ENCODE results near the gene PRR29.
"Not testable (repeated sequence)": the region's sequence is repeated elsewhere in the genome, so short reads cannot be mapped to it uniquely, and the experiment has no call there.

Gene PRR29

DNA sequence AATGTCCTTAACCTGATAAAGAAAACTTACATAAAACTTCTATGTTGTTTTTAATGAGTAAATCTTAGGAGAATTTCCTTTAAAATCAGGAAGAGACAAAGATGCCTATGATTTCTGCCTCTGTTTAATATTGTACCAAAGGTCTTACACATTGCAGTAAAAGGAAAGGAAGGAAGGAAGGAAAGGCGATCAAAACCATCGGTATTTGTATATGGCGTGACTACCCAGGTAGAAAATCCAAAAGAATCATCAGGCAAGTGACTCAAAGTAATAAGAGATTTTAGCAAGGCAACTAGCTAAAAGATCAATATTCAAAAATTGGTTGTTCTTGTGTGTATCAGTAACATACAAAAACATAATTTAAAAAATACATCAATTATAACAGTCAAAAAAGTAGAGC, 18.8 kb downstream of the PRR29 start:
- DNase-seq: no peak

GRCh38 chr17:64017381-64017980, 19.3 kb downstream of the PRR29 start:
- DNase-seq: no peak

GRCh38 chr17:64019551-64019961, 21.4 kb downstream of the PRR29 start:
- not testable (repeated sequence) for DNase-seq

GRCh38 chr17:64020056-64020766, 22.1 kb downstream of the PRR29 start, which contains the start of gene ICAM2:
ICAM2 (minus strand) TSS chr17:64020633; CDS start chr17:64006691, 13,942 bp downstream.
- DNase-seq: no peak

- DNase-seq: no peak
Observed at GRCh38 chr17:64022611-64023063, 24.5 kb downstream of the PRR29 start.

DNA sequence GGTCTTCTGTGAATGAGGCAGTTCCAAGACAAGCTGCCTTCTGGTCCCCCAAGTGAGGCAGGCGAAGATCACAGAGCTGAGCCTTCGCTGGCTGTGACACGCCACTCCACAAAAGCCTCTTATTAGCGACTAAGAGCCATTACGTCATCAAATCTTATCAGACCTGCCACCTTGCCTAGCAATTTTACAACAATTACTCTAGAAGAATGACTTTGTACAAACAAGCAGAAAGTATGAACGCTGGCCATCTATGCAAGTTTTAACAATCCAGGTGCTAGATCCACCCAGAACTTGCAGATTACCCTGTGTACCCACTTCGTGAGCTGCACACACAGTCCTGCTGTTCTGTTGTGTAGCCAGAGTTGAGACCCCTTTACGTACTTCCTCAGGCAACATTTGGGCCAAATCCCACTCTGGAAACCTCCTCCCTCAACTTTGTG, 26.1 kb downstream of the PRR29 start:
- no peak for DNase-seq

GRCh38 chr17:64024781-64025731, 26.9 kb downstream of the PRR29 start:
- DNase-seq: no peak

GRCh38 chr17:64025732-64026294, 27.7 kb downstream of the PRR29 start:
- DNase-seq: no peak

- no peak for DNase-seq
Observed at GRCh38 chr17:64028874-64029464, 30.8 kb downstream of the PRR29 start.

DNA sequence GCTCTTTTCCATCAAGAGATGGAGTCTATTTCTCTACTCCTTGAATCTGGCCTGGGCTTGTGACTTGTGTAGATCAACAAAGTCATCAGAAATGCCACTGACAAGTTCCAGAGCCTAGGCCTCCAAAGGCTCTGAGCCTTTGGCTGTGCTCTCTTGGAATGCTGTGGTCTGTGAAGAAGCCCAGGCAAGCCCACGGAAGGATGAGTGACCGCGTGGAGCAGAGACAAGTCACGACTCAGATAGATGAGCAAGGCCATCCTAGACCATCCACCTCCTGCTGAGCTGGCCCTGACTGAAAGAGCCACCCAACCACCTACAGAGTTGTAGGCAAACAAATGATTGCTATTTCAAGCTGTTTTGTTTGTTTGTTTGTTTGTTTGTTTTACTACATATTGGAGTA, 33.9 kb downstream of the PRR29 start:
- no peak for DNase-seq

- DNase-seq: no peak
Observed at GRCh38 chr17:64036198-64036922, 38.2 kb downstream of the PRR29 start.

GRCh38 chr17:64037180-64037579, 39.0 kb downstream of the PRR29 start:
- no peak for DNase-seq

DNA sequence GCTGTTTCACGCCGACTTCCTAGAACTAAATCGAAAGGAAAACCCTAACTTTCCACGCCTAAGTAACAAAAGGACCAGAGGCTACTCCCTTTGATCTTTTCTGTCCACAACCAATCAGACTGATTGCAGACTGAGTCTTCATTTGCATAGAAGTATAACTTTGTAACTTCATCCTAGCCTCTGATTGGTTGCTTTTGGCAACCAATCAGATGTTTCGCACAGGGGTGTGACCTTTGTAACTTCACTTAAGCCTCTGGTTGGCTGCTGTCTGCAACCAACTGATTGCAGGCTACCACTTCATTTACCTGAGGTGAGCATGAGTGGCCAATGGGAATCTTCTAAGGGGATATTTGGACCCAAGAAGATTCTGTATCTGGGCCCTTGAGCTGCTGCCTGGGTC, 39.7 kb downstream of the PRR29 start:
- DNase-seq: no peak

DNA sequence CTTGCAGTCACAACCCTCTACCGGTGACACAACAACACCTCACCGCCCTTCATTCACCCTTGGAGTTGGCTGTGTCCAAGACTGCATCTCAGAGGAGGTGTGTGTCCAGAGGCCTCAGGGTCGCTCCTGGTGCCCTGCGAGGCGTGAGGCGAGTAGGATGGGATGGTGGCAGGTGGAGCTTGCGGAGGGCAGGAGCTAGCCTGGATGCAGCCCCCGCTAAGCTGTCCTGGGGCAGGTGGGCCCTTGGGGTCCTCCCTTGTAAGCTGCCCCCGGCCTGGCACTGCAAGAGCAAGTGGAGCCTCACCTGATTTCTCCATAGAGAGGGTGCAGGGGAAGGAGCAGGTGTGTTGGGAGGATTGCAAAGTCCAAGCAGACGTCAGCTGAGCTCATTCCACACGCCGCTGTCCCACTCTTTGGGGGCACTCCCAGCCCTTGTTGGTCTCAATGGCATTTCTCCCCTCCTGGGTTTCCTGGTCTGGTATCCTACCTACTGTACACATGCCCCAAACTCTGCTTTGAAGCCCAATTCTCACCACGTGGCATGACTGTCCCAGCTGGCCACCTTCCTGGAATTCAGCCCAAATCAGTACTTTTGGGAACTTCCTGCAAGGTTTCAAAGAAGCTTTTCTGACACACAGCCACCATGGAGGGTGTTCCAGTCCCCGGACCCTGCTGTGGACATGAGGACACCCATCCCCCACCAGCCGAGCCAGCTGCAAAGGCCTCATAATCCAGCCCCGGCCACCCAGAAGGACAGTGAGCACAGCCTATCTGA, 40.4 kb downstream of the PRR29 start:
- no peak for DNase-seq

DNA sequence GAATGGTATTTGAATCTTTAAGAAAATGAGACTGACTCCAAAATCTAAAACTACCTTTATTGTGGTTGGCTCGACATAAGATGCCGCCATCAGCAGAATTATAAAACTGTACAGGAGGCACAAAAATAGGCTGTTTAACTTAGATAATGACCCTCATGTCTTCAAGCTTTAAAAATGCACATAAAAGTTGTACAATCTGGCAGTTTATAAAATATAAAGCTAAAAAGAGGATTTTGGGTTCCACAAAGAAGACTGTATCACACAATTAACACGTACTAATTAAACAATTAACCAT, 40.9 kb downstream of the PRR29 start:
- no peak for DNase-seq

- no peak for DNase-seq
Observed at GRCh38 chr17:64040206-64040605, 42.1 kb downstream of the PRR29 start.

DNA sequence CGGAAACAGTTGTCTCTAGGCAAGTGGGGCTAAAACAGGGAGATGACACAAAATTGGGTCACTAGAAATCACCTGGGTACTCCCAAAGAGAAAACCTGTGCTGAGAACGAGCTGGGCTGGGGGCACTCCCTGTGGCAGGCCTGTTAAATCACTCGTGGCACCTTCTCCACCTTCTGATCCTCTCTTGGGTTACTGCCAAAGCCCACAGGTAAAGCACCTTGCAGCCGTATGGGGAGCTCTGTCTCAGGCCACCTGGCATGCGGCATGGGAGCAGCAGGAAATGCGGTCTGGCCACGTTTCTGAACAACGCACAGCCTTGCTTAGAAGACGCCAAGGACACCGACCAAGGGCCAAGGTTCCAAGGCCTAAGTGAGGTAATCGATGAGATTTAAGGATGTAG, 43.8 kb downstream of the PRR29 start:
- DNase-seq: no peak

DNA sequence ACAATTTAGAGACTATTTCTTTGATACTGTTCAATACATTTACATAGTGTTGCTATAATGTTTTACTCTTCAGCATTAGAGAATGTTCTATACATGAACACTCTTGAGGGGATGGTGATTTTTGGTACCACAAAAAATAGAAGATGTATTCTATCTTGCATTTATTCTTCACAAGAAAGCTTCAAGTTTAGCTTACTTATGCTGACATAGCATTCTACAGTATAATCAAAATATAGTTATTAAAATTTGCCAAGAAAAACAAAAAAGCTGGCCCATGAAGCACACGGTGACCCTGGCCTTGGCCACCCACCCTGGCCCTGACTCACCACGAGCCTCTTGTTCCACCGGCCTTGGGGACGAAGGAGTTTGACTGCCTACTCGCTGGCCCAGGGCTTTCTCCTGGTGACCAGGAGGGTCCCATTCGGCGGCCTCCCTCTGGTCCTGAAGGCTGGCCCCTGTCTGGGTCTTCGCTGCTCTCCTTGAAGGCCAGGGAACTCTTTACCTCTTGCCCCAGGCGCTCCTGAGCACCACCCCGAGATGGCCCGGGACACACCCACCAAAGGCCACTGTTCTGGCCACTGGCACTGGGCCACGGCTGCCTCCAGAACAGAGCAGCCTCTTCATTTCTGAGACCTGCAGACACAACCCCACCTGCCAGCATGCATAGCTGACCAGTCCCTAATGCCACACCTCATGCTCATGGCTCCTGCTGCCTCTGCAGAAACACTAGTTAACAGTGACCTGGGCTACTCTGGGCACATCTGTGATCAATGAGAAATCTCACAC, 44.7 kb downstream of the PRR29 start:
- DNase-seq: no peak

- no peak for DNase-seq
Observed at GRCh38 chr17:64045176-64045575, 47.0 kb downstream of the PRR29 start.

DNA sequence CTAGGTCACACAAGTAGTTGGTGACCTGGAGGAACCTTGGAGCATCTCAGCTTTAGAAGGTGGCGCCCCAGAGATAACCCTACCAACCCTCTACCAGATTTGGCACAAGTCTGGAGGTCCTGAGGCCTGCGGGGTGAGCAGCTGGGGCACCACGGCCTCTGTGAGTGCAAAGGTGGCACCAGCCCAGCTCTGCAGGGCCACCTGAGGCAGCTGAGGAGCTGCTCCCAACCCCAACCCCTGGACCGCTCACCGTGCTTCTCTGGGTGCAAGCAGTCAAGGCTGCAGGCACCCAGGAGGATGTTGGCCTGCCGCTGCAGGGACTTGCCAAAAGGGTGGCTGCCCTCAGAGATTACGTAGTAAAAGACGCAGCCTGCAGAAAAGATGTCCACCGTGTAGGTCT, 50.7 kb downstream of the PRR29 start:
- no peak for DNase-seq

DNA sequence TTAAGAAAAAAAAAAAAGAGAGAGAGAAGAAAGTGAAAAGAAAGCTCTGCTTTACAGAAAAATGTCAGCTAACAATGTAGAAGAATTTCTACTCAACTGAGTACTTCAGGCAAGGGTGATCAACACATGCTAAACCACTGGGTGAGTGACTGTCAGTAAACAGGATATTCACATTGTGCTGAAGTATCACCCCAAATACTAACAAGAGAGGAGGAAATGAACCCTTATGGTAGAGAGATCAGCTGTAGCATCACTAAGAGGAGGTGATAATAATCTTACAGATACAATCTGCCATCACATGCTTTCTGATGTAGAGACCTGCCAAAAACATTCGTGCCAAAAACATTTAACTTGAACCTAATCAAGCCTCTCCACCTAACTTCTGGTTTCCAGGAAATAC, 53.0 kb downstream of the PRR29 start:
- no peak for DNase-seq

Measured in NCI-H1048 (cell line).